Epidermal melanocyte (primary cell): ENCODE results near the gene WDR48.
A peak's percentile ranks its signal among the peaks of the same experiment; 100 is the strongest.

Experiments used
- DNase-seq: peaks from one replicate; pipeline ENCODE4 v3.0.0; 2011; ENCODE audit warnings: low spot score; ENCODE audit not compliant: insufficient read length

WDR48 gene

DNA sequence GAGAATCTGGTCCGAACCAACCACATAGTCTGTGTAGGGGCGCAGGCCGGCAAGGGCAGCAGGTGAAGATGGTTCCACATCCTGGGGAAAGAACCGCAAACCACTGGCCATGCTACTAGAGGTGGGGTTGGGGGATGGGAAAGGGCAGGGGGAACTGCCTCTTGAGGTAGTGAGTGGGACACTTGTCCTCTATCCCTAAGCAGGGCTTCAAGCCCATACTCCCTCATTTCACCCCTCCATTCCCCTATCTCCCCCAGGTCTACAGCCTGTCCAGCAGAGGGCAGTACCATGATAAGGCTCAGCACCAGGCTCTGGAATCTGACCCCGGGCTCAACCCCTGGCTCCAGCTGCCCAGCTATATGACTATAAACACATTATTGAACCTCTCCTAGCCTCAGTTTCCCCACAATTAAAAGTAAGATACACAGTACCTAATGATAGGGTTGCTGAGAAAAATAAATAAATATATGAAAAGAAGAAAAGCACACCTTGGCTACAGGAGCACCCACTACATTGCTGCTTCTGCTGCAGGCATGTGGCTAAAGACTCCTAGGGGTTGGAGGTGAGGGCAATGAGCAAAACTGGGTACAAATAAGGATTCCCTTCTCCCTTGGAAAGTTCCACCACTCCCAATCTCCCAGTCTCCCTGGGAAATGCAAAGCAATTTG is 49.3 kb downstream of the WDR48 start:
- DNase-seq = peak; percentile 46

DNA sequence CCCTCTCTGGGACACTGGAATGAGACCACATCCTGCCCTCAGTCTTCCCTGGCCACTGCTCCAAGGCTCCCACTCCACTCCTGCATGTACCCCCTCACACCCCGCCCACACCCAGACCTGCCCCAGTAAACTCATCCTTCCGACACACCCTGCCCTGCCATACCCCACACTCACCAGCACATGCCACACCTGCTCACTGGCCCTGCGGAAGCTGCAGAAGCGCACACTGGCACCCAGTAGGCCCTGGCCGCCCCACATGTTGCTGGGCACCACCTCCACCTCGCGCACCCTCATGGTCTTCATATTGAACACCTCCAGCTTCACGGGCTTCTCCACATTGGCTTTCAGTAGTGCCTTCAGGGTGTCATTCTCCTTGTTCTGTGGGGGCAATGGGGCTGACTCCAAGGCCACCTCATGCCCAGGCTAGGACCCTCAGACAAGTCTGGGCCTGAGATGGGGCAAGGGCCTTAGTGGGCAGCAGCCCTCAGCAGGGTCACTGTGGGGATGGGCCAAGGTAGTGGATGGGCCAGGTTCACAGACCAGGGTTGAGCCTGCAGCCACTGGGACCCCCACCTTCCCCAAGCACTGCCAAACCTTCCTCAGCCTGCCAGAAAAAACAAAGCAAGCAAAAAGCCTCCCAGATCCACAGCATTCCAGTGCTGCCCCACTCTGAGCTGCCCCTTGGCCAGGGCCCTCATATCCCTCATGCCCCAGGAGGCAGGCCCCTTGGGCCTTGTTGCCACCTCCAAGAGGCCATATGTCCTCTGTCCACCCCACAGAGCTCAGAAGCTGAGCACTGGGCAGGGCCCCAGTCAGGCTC is 50.9 kb downstream of the WDR48 start:
- DNase-seq = no peak

DNA sequence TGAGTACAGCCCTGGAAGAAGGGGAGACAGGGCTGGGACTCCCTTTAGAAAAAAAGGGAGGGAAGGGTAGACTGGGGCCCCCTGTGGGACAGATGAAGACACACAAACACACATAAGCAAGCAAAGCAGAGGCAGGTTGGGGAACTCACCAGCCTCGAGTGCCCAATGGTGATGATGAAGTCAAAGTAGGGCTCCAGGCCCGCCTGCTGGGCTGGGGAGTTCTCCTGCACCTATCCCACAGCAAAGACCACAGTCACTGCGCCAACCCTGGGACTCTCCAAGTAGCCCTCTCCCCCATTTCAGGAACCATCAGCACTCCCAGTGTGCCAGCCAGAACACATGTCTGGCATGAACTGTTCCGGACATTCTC is 51.5 kb downstream of the WDR48 start:
- DNase-seq = no peak

DNA sequence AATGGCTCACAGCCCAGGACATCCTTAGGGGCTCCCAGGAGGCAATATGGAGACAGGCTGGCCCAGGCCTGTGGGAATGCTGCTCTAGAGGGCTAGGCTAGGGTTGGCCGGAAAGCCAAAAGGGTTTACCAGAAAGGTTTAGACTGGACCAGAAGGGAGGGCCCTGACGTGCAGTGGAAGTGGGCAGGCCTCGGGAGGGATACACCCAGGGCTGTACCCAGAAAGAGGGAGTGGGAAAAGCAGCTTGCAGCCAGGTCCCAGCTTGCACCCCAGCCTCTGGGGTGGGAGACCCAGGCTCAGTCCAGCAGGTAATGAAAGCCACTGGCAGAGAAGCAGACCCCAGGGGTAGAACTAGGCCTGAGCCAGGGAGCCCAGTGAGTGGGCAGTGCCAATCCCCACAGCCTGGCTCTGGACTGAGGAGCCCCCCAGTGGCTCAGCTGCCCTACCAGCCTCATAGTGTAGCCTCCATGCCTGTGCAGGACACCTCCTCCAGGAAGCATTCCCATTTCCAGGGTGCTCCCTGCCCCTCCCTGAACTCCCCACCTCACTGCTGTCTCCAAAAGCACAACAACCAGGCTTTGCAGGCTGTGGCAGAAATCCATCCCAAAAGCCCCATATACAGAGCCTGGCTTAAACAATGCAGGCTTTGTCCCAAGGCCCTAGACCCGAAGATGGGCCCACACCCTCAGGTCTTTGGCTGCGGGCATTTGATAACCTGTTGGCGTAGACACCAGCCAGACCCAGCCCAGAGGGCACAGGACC is 52.2 kb downstream of the WDR48 start:
- no peak for DNase-seq

DNA sequence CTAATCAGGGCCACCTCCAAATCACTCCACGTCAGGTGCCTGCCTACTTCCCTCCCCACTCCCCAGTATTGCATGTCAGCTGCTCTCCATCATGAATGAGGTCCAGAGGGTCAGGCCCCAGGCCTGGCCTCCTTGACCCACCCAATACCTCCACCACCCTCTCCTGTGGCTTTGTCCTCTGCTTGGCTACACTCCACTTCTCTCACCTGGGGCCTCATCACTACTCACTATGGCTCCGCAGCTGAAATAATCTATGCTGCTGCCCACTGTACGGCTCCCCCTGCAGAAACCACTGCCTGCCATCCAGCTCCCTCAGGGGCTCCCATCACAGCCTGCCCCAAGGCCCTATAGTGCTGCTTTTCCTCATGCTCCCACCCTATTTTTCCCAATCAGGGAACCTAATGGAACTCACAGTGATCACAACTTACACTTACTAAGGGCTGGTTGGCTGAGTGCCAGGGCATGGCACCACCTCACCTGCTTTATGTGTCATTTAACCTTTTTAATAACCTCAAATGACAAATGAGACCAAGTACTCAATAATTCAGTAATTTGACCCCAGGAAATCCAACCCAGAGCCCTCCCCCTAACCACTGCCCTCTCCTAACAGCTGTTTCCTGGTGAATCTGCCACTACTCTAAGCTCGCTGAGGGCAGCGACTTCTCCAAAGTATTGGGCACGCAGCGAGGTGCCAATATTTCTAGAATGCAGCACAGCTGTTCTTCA is 53.3 kb downstream of the WDR48 start:
- DNase-seq = no peak

DNA sequence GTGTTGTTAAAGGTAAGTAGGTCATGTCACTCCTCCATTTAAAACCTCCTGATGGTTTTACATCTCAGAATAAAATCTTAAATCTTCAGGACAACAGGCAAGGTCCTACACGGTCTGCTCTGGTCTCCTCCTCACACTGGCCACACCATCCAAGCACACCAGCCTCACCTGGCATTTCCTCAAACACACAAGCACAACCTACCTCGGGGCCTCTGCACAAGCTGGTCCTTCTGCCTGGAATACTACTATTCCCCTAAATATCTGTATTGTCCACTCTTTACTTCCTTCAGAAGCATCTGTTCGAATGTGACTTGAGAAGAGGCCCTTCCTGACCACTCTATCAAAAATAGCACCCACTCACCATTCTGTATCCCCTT is 53.9 kb downstream of the WDR48 start:
- DNase-seq = no peak

DNA sequence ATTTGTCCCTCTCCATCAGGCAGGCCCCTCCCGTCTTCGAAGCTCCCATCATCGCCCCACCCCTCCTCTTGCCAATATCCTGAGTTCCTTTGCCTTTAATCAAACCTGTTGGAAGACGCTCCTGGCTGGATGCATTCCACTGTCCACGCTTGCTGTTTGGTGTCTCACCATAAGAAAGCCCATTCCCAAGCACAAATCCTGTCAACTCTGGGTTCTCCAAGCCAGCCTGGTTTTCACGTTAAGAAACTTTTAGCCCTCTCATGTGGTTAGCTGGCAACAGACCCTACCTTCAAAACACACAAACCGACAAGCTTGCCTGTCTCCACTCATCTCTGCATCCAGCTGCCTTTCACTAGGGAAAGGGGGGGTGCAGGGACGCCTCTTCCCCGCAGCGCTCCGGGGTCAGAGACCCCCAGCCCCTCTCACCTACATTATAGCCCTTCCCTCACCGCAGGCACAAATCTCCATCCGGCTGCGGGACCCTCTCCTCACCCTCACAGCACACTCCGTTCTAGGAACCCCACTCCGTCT is 54.5 kb downstream of the WDR48 start:
- DNase-seq = no peak

DNA sequence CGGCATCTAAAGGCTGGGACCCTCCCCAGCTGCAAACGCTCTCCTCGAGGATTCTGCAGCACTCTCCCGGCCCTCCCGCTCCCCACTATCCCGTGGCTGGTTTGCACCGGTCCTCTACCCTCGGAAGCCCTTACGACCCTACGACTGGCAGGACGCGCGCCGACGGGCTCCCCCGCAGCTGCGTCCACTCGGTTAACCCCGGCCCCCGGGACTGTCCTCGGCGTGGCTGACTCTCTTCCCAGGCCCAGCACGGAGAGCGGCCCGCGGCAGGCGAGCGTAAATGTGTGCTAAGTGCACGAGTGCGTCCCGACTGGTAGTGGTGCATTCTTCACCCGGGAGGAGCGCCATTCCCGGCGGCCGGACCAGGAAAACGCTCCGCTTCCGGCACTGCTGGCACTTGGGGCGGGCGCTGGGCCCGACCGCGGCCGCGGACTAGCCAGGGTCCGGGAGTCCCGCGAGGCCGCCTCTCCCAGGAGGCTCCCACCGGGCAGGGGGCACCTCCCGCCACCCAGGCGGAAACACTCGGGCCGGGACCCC is 55.1 kb downstream of the WDR48 start:
- peak; percentile 58 for DNase-seq

DNA sequence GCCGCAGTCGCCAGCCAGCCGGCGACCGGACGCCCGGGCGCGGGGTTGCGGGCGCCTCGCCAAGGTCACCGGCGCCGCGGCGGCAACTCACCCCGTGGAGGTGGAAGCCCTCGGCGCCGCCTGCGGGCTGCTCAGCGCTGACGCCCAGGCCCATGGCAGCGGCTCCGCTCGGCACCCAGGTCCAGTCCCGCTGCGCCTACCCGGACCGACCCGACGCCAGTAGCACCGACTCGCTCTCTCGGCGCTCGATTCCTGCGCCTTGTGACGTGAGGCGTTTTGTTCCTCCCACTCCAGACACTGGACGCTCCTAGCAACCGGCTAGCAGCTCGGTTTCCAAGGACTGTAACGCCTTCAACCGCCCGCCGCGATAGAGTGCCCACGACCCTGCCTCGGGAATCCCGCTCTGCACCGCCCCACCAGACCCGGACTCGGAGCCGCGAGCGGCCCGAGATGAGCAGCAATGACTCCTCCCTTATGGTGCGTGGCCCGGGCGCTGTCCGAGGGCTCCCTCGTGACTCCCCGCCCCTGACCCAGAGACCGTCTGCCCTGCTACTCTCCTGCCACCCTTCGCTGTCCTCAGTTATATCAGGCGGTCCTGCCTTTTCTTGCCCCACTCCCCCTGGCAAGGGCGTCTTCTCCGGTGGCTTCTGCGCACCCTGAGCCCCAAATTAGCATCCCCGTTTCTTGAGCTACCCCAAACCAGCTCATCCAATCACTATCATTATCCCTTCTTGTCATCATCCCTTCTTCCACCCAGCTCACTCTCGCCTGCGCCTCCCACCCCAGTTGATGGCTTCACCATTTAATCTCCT is 55.8 kb downstream of the WDR48 start, which contains the start of the genes GORASP1 and TTC21A:
GORASP1 (minus strand) TSS at position 240 of the 812 bp plus-strand sequence; CDS start at position 154, 86 bp downstream.
TTC21A (plus strand) TSS at position 293 of the 812 bp plus-strand sequence; CDS start at position 451, 158 bp downstream.
- DNase-seq = peak; percentile 91

DNA sequence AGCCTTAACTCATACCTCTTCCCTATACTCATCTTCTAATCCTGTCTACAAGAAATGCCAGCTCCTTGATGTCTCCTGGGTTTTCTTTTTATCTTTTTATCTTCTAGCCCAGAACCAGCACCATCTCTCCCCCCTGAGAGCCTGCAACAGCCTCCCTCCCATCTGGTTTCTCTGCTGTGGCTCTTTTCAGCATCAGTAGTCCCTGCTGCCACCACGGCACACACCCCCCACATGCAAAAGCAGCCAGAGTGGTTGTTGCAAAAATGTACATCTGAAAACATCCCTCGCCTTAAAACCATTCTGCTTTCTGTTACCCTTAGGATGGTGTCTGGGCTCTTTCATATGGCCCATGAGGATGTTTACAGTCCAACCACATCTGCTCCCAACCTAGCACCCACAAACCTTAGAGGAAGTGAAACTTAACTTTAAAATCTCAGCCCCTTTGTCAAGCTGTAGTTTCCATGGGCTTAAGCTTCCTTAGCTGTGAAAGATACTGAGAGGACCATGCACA is 56.4 kb downstream of the WDR48 start:
- DNase-seq = no peak

DNA sequence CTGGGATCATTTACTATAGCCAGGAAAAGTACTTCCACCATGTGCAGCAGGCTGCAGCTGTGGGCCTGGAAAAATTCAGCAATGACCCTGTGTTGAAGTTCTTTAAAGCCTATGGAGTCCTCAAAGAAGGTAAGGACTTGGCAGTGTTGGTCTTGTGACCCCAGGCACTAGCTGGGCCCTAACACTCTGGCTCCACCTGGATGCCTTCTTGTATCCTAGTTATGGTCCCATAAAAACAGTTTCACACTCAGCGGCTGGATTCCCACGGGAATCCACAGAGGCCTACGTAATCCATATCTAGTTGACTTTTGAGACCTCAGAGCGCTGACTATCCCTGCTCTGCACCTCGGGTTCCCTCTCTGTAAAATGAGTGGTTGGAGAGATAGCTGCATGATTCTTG is 57.3 kb downstream of the WDR48 start:
- no peak for DNase-seq

DNA sequence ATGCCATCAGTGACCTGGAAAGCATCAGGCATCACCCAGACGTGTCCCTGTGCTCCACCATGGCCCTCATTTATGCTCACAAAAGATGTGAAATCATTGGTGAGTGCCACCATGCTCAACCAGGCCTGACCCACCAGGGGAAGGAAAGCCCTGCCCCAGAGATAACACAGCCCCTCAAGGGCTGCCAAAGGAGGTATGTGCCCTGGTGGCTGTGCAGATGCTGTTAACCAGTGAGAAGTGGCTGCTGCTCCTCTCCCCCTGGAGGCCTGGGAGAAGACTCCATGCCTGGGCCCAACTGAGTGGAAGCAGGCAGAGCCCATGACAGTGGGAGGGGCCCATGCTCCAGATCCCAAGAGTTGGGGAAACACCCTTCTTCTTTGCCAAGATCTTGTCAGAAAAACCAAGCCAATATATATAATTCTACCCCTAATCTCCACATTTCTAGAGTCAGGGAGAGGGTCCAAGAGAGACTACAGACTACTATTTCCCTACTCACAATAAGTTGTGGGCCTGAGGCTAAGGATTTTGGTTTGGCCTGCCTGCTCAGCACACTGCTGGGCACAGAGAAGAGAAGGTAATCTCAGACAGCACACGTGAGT is 58.3 kb downstream of the WDR48 start:
- no peak for DNase-seq

DNA sequence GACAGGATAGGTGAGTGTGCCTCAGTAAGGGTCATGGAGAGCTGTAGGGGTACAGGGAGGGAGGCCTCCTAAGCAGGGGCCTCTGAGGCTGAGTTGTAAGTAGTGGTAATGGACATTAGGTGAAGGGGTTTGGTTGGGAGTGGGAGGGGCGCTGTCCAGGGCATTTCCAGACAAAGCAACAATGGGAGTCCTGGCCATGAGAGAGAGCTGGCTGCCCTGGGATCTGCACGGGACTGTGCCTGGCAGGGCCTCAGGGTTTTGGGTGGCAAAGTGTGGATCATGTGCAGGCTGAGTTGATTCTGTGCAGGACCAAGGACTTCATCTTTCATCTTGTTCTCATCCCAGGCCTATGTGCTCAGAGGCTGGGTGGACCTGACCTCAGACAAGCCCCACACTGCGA is 60.3 kb downstream of the WDR48 start:
- DNase-seq = no peak

DNA sequence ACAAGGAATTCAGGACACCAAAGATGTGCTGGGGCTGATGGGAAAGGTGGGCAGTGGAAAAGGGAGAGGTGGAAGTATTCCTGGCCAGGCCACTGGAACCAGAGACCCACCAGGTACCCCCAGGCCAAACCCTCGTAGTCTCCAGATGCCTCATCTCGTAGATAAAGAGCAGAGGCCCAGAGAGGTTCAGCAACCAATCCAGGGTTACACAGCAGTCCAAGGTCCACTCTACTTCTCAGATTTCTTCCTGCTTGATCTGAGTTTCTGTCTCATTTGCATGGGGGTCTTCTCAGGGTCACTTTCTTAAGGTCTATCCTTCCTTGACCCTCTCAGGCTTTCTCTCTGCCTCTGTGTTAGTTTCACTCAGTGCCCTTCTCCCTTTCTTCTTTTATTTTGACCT is 60.7 kb downstream of the WDR48 start:
- DNase-seq = no peak

DNA sequence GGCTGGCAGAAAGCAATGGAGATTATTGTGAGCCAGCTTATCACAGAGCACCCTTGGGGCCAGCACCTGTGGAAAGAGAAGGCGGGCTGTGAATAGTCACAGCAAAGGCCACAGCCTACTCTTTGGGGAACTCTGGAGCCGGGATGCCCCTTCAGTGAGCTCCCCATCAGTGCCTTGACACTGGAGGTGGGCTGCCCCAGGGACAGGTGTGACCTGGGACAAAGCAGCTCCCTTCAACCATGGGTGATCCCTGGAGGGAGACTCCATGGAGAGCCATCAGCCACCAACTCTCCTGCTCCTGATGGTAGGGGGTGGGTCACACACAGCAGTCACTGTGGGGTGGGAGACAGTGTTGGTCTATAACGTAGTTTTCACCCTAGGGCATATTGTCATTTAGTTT is 61.5 kb downstream of the WDR48 start:
- DNase-seq = no peak

DNA sequence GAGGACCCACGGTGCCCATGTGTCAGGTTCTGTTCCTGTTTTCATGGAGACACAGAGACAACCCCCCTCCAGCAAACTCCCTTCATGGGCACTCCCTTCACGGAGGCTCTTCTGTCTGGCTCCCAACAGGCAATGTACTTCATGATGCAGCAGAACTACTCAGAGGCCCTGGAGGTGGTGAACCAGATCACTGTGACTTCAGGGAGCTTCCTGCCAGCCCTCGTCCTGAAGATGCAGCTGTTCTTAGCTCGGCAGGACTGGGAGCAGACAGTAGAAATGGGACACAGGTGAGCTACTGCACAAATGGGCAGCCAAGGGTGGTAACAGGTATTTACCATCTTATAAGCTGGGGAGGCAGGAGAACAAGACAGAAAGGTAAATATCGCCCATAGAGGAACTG is 62.6 kb downstream of the WDR48 start:
- DNase-seq = no peak

DNA sequence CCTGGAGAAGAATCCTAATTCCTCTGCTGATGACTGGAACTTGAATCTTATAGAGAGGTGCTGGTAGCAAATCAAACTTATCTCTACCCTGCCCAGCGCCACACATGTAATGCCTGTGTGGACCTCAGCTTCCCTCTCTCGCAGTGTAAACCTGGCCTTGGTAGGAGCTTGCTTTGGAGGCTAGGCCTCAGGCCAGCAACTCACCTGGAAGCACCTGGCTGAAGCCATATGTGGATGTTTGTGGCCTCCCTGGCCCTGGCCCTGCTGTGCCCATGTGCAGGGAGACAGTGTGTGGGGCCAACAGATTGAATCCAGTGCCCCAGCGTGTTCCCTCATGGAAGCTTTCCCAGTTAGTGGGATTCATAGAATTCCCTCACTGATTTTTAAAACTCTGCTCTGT is 64.1 kb downstream of the WDR48 start:
- no peak for DNase-seq

DNA sequence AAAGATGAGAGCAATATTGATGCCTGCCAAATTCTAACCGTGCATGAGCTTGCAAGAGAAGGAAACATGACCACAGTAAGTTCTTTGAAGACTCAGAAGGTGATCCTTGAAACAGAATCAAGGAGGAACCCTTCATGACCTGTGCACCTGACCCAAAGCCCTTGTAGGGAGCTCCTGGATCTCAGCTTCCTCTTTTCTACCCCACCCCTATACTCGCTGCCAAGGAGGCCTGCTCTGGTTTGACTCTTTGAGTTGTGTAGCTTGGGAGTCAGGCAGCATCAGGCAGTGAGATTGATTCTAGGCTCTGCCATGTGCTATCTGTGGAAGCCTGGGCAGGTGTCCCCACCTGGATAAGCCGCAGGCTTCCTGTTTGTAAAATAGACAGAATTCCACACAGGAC is 66.3 kb downstream of the WDR48 start:
- DNase-seq = no peak

DNA sequence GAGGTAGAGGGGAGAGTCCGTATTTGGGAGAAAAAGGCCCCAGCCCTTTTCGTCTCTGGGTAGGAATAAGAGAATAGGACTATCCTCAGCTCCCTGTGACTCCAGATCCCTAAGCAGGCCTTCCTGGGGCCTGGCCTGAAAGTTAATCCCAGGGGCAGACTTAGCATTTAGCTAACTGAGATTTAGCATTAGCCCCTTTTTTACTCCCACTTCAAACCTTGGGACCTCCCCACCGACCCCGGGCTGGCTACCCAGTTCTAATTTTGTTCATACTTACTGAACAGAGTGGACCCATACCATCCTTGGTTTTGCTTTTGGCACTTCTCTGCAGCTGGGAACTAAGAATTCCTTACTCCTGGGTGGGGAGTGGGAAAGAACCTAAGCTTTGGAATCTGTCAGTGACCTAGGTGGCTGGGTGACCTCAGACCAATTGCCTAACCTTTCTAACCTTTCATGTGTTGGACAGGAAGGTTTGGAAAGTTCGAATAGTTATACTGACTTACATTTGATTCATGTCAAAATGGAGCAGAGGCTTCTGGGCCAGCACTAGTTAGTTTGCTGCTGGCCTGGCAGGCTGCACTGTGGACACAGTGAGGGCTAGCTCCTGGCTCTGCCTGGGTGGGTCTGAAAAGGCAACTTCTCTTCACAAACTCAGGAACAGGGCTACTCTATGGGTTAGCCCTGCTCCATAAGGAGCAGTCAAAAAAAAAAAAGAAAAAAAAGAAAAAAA is 67.3 kb downstream of the WDR48 start:
- no peak for DNase-seq
